NCI-H2227 (cell line): ENCODE data around the gene ZNF318.
"Not testable (repeated sequence)": the region's sequence is repeated elsewhere in the genome, so short reads cannot be mapped to it uniquely, and the experiment has no call there.

Experiments used
- DNase-seq: peaks from one replicate; lab custom pipeline; 2025; ENCODE audit not compliant: unreplicated experiment; lab: John Stamatoyannopoulos, UW

Gene ZNF318

GRCh38 chr6:43336382-43336781, 33.1 kb downstream of the ZNF318 start:
- no peak for DNase-seq

GRCh38 chr6:43335469-43335868, 34.0 kb downstream of the ZNF318 start:
- no peak for DNase-seq

- peak; percentile 54 for DNase-seq
These were observed 34.9 kb downstream of the ZNF318 start for GRCh38 chr6:43334466-43335095.

- DNase-seq, result no peak
These were observed 37.6 kb downstream of the ZNF318 start for GRCh38 chr6:43331891-43332290.

- no peak for DNase-seq
These were observed 38.0 kb downstream of the ZNF318 start for GRCh38 chr6:43331470-43331869.

GRCh38 chr6:43328528-43328927, 40.9 kb downstream of the ZNF318 start:
- no peak for DNase-seq

GRCh38 chr6:43325876-43326275, 43.6 kb downstream of the ZNF318 start:
- DNase-seq, result no peak

- no peak for DNase-seq
These were observed 51.4 kb downstream of the ZNF318 start for GRCh38 chr6:43318011-43318410.

GRCh38 chr6:43313813-43314212, 55.6 kb downstream of the ZNF318 start:
- DNase-seq, result no peak

GRCh38 chr6:43311666-43312065, 57.8 kb downstream of the ZNF318 start:
- no peak for DNase-seq

GRCh38 chr6:43310624-43311023, 58.8 kb downstream of the ZNF318 start:
- no peak for DNase-seq

- DNase-seq, result no peak
These were observed 59.3 kb downstream of the ZNF318 start for GRCh38 chr6:43310134-43310533.

- DNase-seq, result no peak
These were observed 60.4 kb downstream of the ZNF318 start for GRCh38 chr6:43308990-43309477.

GRCh38 chr6:43308101-43308989, 61.1 kb downstream of the ZNF318 start, which contains the start of gene CRIP3:
CRIP3 (minus strand) TSS chr6:43308826; CDS start chr6:43308792, 34 bp downstream.
- DNase-seq, result peak; percentile 45

GRCh38 chr6:43307451-43308100, 61.9 kb downstream of the ZNF318 start:
- DNase-seq, result no peak

GRCh38 chr6:43306086-43306485, 63.4 kb downstream of the ZNF318 start:
- no peak for DNase-seq

- no peak for DNase-seq
These were observed 64.6 kb downstream of the ZNF318 start for GRCh38 chr6:43304882-43305281.

GRCh38 chr6:43304361-43304760, 65.1 kb downstream of the ZNF318 start:
- no peak for DNase-seq

- no peak for DNase-seq
These were observed 65.6 kb downstream of the ZNF318 start for GRCh38 chr6:43303751-43304331.

- not testable (repeated sequence) for DNase-seq
These were observed 66.4 kb downstream of the ZNF318 start for GRCh38 chr6:43303006-43303405.

- no peak for DNase-seq
These were observed 67.3 kb downstream of the ZNF318 start for GRCh38 chr6:43302126-43302525.
